Gastroesophageal sphincter (tissue), 4 donors: ENCODE data around the gene AKIP1. TPM values are rescaled to one million over a fixed set of nuclear protein-coding genes. Genes with fewer than 3 reads are reported as not detected.
A peak's percentile ranks its signal among the peaks of the same experiment; 100 is the strongest.

ENCODE experiments used
- ATAC-seq: fragments of 150-250 bp; one replicate; pipeline ENCODE4 v1.9.1; 2016; ENCODE audit warnings: mild to moderate bottlenecking, moderate library complexity
- H3K27ac ChIP-seq, 4 donors: fragments of 200-600 bp; sonication (generic) in 3 of 4; 1 replicate in 3 of 4; 2 replicates in 1 of 4; pipeline ENCODE4 v1.5.1; 2016 to 2019
- H3K27me3 ChIP-seq: fragments of 200-600 bp; sonication (generic); one replicate; pipeline ENCODE4 v1.5.1; 2019
- H3K36me3 ChIP-seq, 2 donors: fragments of 200-600 bp; sonication (generic); one replicate each; pipeline ENCODE4 v1.5.1; 2019; ENCODE audit warnings: control low read depth in 1 of 2
- H3K4me1 ChIP-seq, 3 donors: fragments of 200-600 bp; sonication (generic); 1 replicate in 2 of 3; 2 replicates in 1 of 3; pipeline ENCODE4 v1.5.1; 2016 to 2019; ENCODE audit warnings: control low read depth in 2 of 3
- H3K4me3 ChIP-seq, 2 donors: fragments of 200-600 bp; sonication (generic); one replicate each; pipeline ENCODE4 v1.5.1; 2019; ENCODE audit warnings: mild to moderate bottlenecking in 1 of 2, moderate library complexity in 1 of 2
- H3K9me3 ChIP-seq, 3 donors: fragments of 200-600 bp; sonication (generic); one replicate each; pipeline ENCODE4 v1.5.1; 2017 to 2019; ENCODE audit warnings: control low read depth in 2 of 3
- EP300 ChIP-seq: sonication (generic); formaldehyde crosslinking; IDR thresholded peaks from one replicate; pipeline ENCODE4 v1.6.1; 2017; ENCODE audit warnings: antibody characterized with exemption, mild to moderate bottlenecking
- POLR2A ChIP-seq, 2 donors: fragments of 450-650 bp; IDR thresholded peaks; one replicate each; pipeline ENCODE4 v1.6.1; 2017; ENCODE audit warnings: antibody characterized with exemption in 2 of 2, mild to moderate bottlenecking in 2 of 2, moderate library complexity in 1 of 2
- POLR2AphosphoS5 ChIP-seq: sonication (generic); formaldehyde crosslinking; IDR thresholded peaks from one replicate; pipeline ENCODE4 v1.6.1; 2017; ENCODE audit warnings: antibody characterized with exemption
- WGBS, 2 donors: methylation state at CpG; one replicate each; pipeline ENCODE4 v1.1.5; 2018; ENCODE audit warnings: low coverage in 1 of 2; 5-methylcytosine and 5-hydroxymethylcytosine counted together
- total RNA-seq, 4 donors: library from RNA; depleted of rRNA; stranded (reverse); fragments of >200 nt; gene quantifications; one replicate each; pipeline ENCODE4 v1.1.0, GENCODE V29; 2016
- TF ChIP-seq, protein P1 (sequence below), 4 experiments: fragments of 200-600 bp in 2 of 4; fragments of 450-650 bp in 2 of 4; sonication (generic) in 1 of 4; IDR thresholded peaks; one replicate each; pipeline ENCODE4 v1.5.1; 2017 to 2019; ENCODE audit warnings: antibody characterized with exemption in 4 of 4, mild to moderate bottlenecking in 2 of 4, moderate library complexity in 2 of 4

The AKIP1 gene
- total RNA-seq, 4 donors from 2014 or later = 31.5 to 63.9 (median 44.7) TPM

DNA sequence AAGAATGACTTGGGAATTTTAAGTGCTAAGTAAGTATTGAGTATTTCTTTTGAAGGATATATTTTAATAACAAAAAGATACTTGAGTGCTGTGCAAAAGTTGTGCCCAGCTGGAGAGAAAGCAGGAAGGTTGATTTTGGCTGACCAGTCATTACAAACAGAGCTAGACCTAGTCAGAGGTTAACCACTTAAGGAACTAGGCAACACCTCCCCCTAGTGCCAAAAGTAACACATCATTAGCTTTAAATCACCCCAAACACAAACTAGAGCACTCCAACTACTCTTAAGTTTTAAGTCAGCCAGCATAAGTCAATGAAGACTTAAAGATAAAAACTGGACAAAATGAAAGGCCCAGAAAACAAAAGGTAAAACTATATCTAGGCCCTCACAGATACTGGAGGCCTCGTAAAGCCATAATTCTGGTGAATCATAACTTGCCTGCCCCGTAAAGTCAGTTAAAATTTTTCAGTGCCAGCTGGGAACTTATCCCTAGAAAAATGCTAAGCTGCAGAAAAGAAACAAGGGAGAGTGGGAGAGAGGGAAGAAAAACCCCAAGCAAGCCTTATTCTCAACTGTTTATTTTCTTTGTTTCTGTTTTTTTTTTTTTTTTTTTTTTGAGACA is 48.7 kb downstream of the AKIP1 start:
- H3K36me3 ChIP-seq = peaks cover 0 to 37% of the 10 kb centered on the region in 2 donors
- peak overlapping the region; percentile 32 to 74 (median 69) for H3K27ac ChIP-seq
- H3K27me3 ChIP-seq = no peaks in the 10 kb centered on the region
- H3K4me3 ChIP-seq = peak overlapping the region in 1 of 2 donors; percentile 11
- peaks cover 8 to 49% (median 9%) of the 10 kb centered on the region in 3 donors for H3K4me1 ChIP-seq
- WGBS, 2 donors = 13 to 17% methylated on average over 2 of the region's 2 CpGs
- peak; percentile 42 for ATAC-seq
- no peak for TF ChIP-seq POLR2AphosphoS5
- TF ChIP-seq, protein P1, sequence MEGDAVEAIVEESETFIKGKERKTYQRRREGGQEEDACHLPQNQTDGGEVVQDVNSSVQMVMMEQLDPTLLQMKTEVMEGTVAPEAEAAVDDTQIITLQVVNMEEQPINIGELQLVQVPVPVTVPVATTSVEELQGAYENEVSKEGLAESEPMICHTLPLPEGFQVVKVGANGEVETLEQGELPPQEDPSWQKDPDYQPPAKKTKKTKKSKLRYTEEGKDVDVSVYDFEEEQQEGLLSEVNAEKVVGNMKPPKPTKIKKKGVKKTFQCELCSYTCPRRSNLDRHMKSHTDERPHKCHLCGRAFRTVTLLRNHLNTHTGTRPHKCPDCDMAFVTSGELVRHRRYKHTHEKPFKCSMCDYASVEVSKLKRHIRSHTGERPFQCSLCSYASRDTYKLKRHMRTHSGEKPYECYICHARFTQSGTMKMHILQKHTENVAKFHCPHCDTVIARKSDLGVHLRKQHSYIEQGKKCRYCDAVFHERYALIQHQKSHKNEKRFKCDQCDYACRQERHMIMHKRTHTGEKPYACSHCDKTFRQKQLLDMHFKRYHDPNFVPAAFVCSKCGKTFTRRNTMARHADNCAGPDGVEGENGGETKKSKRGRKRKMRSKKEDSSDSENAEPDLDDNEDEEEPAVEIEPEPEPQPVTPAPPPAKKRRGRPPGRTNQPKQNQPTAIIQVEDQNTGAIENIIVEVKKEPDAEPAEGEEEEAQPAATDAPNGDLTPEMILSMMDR (IDR thresholded peaks at IDR 0.05) = peak; percentile 21 to 70 (median 66)
- H3K9me3 ChIP-seq = no peaks in the 10 kb centered on the region

DNA sequence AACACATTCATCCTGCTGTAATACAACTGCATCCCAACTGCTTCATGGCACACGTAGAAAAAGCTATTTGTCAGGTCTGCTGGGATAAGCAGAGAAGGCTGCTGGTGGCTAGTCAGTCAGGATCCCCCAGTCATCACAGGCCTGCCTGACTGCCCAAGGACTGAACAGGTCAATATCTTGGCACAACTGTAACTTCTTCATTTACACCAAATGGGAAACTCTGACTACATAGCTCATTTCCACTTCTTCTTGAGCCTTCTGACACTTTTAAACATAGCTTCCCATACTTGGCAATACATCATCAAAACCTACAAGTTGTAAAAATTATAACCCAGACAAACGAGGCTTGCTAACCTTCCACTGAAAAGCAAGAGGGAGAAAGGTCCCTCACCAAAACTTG is 50.4 kb downstream of the AKIP1 start:
- H3K4me1 ChIP-seq = peaks cover 8 to 62% (median 18%) of the 10 kb centered on the region in 3 donors
- H3K9me3 ChIP-seq = no peaks in the 10 kb centered on the region
- WGBS, 2 donors = 33 to 35% methylated on average over 1 to 2 of the region's 2 CpGs
- ATAC-seq = no peak
- H3K36me3 ChIP-seq = peaks cover 0 to 19% of the 10 kb centered on the region in 2 donors
- H3K4me3 ChIP-seq = no peak overlapping the region
- H3K27me3 ChIP-seq = no peaks in the 10 kb centered on the region
- H3K27ac ChIP-seq = peak overlapping the region in 1 of 4 donors; percentile 46
- TF ChIP-seq, protein P1 (IDR thresholded peaks at IDR 0.05) = no peak
- TF ChIP-seq POLR2AphosphoS5 = no peak
- no peak for TF ChIP-seq POLR2A (IDR thresholded peaks at IDR 0.05)
- TF ChIP-seq EP300 = no peak

DNA sequence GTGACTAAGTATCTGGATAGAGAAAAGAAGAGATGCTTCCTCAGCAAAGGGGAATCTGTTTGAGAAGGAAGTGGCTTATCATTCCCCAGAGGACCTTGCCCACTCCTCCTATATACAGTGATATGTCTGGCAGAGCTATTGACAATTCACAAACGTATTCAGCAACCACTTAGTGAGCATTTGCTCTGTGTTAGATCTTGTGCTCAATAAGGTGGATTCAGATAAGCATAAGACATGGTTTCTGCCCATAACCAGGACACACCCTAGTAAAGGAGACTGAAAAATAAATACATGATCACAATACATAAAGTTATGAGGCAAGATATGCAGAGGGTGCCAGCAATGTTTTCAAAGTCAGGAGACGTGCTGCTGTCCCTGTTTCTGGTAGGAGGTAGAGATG is 51.9 kb downstream of the AKIP1 start:
- Histone ChIP-seq H3K9me3 (no peaks in the 10 kb centered on the region), H3K27me3 (no peaks in the 10 kb centered on the region), H3K36me3 (peaks cover 0 to 9% of the 10 kb centered on the region in 2 donors), H3K4me1 (peaks cover 8 to 62% (median 18%) of the 10 kb centered on the region in 3 donors), H3K27ac (peak overlapping the region in 3 of 4 donors; percentile 93 to 96 (median 94)), H3K4me3 (peak overlapping the region in 1 of 2 donors; percentile 89)
- 2 to 12% methylated on average over 2 of the region's 2 CpGs for WGBS, 2 donors
- ATAC-seq = no peak
- TF ChIP-seq POLR2AphosphoS5 (no peak), POLR2A (IDR thresholded peaks at IDR 0.05) (no peak), EP300 (no peak)
- TF ChIP-seq, protein P1 (IDR thresholded peaks at IDR 0.05) = no peak

DNA sequence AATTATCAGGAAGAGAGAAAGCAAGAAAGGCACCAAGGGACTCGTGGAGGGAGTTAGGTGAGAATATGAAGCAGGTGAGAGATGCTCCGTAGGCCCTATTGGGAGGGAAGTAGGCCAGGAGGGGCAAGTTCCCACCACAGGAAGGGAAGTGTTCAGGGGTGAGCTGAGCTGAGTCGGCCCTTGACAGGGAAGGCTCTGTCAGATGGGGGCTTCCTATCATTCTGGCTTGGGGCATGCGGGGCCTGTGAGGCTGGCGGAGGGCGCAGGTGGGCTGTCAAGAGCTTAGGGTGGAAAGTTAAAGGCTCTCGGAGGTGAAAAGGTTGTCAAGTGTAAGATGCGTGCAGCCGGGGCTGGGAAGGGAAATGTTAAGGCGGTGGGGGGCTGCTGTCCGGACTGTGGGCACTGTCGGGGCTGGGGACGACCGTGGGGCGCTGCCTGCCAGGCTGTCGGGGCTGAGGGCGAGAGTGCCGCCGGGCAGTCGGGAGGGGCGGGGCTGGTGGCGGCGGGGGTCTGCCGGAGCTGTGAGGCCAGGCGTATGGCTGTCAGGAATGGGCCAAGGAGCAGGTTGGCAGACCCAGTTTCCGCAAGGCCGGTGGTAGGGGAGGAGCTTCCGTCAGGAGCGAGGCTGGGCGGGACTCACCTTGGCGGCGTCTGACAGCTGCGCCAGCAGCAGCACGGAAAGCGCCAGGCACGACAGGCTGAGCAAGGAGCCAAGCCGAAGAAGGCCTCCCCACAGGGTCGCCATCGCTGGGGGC is 52.8 kb downstream of the AKIP1 start:
- WGBS, 2 donors = 0% methylated on average over 5 to 9 of the region's 39 CpGs
- H3K4me1 ChIP-seq = peaks cover 8 to 59% (median 18%) of the 10 kb centered on the region in 3 donors
- peak; percentile 78 for ATAC-seq

More for the DNA sequence above, 52.8 kb downstream of the AKIP1 start:
- TF ChIP-seq EP300 (no peak), POLR2AphosphoS5 (no peak), POLR2A (IDR thresholded peaks at IDR 0.05) (no peak)
- TF ChIP-seq, protein P1 (IDR thresholded peaks at IDR 0.05) = no peak
- Histone ChIP-seq H3K27me3 (no peaks in the 10 kb centered on the region), H3K27ac (peak overlapping the region; percentile 83 to 96 (median 94)), H3K4me3 (peak overlapping the region; percentile 83 to 89), H3K9me3 (no peaks in the 10 kb centered on the region), H3K36me3 (peaks cover 0 to 9% of the 10 kb centered on the region in 2 donors)
